GM18526 (cell line): ENCODE data around the gene TMEM255B.

Experiments used
- POLR2A ChIP-seq: IDR thresholded peaks from 3 replicates; pipeline ENCODE4 v1.6.1; 2011; ENCODE audit not compliant: insufficient read length; ENCODE audit errors: extremely low read depth

Gene TMEM255B

GRCh38 chr13:113810640-113811039, 51.6 kb downstream of the TMEM255B start:
- TF ChIP-seq POLR2A = no peak

- no peak for TF ChIP-seq POLR2A
These were observed 52.3 kb downstream of the TMEM255B start for GRCh38 chr13:113811081-113811928.

- TF ChIP-seq POLR2A = no peak
These were observed 53.4 kb downstream of the TMEM255B start for GRCh38 chr13:113812178-113813040.

- TF ChIP-seq POLR2A = no peak
These were observed 54.2 kb downstream of the TMEM255B start for GRCh38 chr13:113813070-113813748.

- TF ChIP-seq POLR2A = no peak
These were observed 54.9 kb downstream of the TMEM255B start for GRCh38 chr13:113813749-113814434.

- TF ChIP-seq POLR2A = no peak
These were observed 55.4 kb downstream of the TMEM255B start for GRCh38 chr13:113814435-113814821.

- TF ChIP-seq POLR2A = no peak
These were observed 56.4 kb downstream of the TMEM255B start for GRCh38 chr13:113815151-113816058.

GRCh38 chr13:113816254-113816929, 57.4 kb downstream of the TMEM255B start:
- TF ChIP-seq POLR2A = no peak

GRCh38 chr13:113816946-113817859, 58.2 kb downstream of the TMEM255B start:
- no peak for TF ChIP-seq POLR2A

GRCh38 chr13:113817860-113818691, 59.0 kb downstream of the TMEM255B start:
- no peak for TF ChIP-seq POLR2A

- no peak for TF ChIP-seq POLR2A
These were observed 59.8 kb downstream of the TMEM255B start for GRCh38 chr13:113818700-113819295.

- TF ChIP-seq POLR2A = no peak
These were observed 60.3 kb downstream of the TMEM255B start for GRCh38 chr13:113819341-113819730.
